GM12878 (cell line): Measurements from ENCODE around the gene TDRD9. TPM values are rescaled to one million over a fixed set of nuclear protein-coding genes. Genes with fewer than 3 reads are reported as not detected.
A peak's percentile ranks its signal among the peaks of the same experiment; 100 is the strongest.

Experiments used
- ATAC-seq: fragments of 200-7000 bp; cut with Tn5 transposase; 3 replicates; pipeline ENCODE4 v1.9.1; 2020; ENCODE audit warnings: mild to moderate bottlenecking, moderate library complexity
- BruUV-seq: library from RNA; stranded (reverse); fragments of 400-500 nt; replicated peaks from 2 replicates; lab custom pipeline; 2021; lab: Mats Ljungman, UMichigan
- CTCF ChIA-PET: fragments of 300-600 bp; sonication (Branson Sonifier 250); formaldehyde crosslinking; extraction: SDS; loops from one replicate; lab custom pipeline; 2021; ENCODE audit warnings: inconsistent platforms; lab: Yijun Ruan, JAX
- POLR2A ChIA-PET: fragments of 350-600 bp; formaldehyde crosslinking; extraction: SDS; loops from one replicate; lab custom pipeline; 2021; ENCODE audit warnings: inconsistent platforms; lab: Charles Lee
- RAD21 ChIA-PET: fragments of 300-600 bp; sonication (Branson Sonifier 250); formaldehyde crosslinking; loops from one replicate; lab custom pipeline; 2023; ENCODE audit warnings: antibody characterized with exemption; ENCODE audit not compliant: unreplicated experiment; lab: Charles Lee
- SMC1A ChIA-PET: fragments of 300-600 bp; sonication (Branson Sonifier 250); formaldehyde crosslinking; loops from one replicate; lab custom pipeline; 2023; ENCODE audit not compliant: unreplicated experiment, uncharacterized antibody; lab: Charles Lee
- DNase-seq: peaks from one replicate; pipeline ENCODE4 v3.0.0-alpha.2; 2011; ENCODE audit warnings: low read depth, low spot score
- FAIRE-seq: peaks from 3 replicates; lab custom pipeline; 2011; peaks lifted over from hg19 to GRCh38; lab: Jason Lieb, UNC
- H2AFZ ChIP-seq: 2 replicates; pipeline ENCODE4 v1.6.0; 2011; ENCODE audit warnings: low read depth, low read length, control low read depth; ENCODE audit not compliant: control insufficient read depth
- H3K27ac ChIP-seq: 2 replicates; pipeline ENCODE4 v1.5.1; 2011; ENCODE audit warnings: control low read depth; ENCODE audit not compliant: control insufficient read depth, insufficient read depth
- H3K27me3 ChIP-seq, 2 experiments: replicated peaks in 1 of 2; 2 replicates each; pipeline versions ENCODE4 v1.6.0 to v1.6.1; 2011; ENCODE audit warnings: low read length in 1 of 2; ENCODE audit not compliant: control insufficient read depth in 2 of 2, insufficient read depth in 2 of 2
- H3K36me3 ChIP-seq, 2 experiments: 2 replicates each; pipeline ENCODE4 v1.5.1; 2011; ENCODE audit warnings: low read length in 1 of 2; ENCODE audit not compliant: control insufficient read depth in 2 of 2, insufficient read depth in 2 of 2
- H3K4me1 ChIP-seq: 2 replicates; pipeline ENCODE4 v1.6.1; 2011; ENCODE audit warnings: mild to moderate bottlenecking, low read length, moderate library complexity, mixed read lengths; ENCODE audit not compliant: control insufficient read depth, insufficient read depth
- H3K4me2 ChIP-seq: 2 replicates; pipeline ENCODE4 v1.6.0; 2011; ENCODE audit warnings: control low read depth; ENCODE audit not compliant: control insufficient read depth, insufficient read depth
- H3K4me3 ChIP-seq: fragments of 200-600 bp; sonication (generic); 2 replicates; pipeline ENCODE4 v1.5.1; 2016
- H3K79me2 ChIP-seq: 2 replicates; pipeline ENCODE4 v1.6.0; 2011; ENCODE audit warnings: low read length; ENCODE audit not compliant: control insufficient read depth, insufficient read depth
- H3K9ac ChIP-seq: 2 replicates; pipeline ENCODE4 v1.8.0; 2011; ENCODE audit warnings: low read length, control low read depth, mixed read lengths; ENCODE audit not compliant: control insufficient read depth, insufficient read depth
- H3K9me3 ChIP-seq: replicated peaks from 3 replicates; pipeline ENCODE4 v1.5.1; 2011; ENCODE audit warnings: mild to moderate bottlenecking, low read length; ENCODE audit not compliant: control insufficient read depth, insufficient read depth
- H4K20me1 ChIP-seq: 2 replicates; pipeline ENCODE4 v1.6.0; 2011; ENCODE audit not compliant: control insufficient read depth, insufficient read depth
- CEBPZ ChIP-seq: fragments of 150-350 bp; IDR thresholded peaks from 2 replicates; pipeline ENCODE4 v1.6.1; 2016; ENCODE audit warnings: low read depth, low read length
- CTCF ChIP-seq, 3 experiments: IDR thresholded peaks in 2 of 3; conservative IDR thresholded peaks in 1 of 3; 2 replicates each; pipeline ENCODE4 v1.5.1; 2011; ENCODE audit warnings: low read depth in 3 of 3, low read length in 3 of 3, mild to moderate bottlenecking in 3 of 3, control low read depth in 2 of 3, moderate library complexity in 2 of 3, inconsistent platforms in 1 of 3, mixed read lengths in 1 of 3; ENCODE audit not compliant: control insufficient read depth in 2 of 3, insufficient read depth in 1 of 3; ENCODE audit errors: extremely low read depth in 1 of 3
- WGBS: methylation state at CpG from one replicate; pipeline ENCODE4 v1.1.6; 2016; ENCODE audit warnings: low lambda C conversion rate; ENCODE audit not compliant: insufficient replicate concordance, insufficient coverage; ENCODE audit errors: missing lambda C conversion rate; 5-methylcytosine and 5-hydroxymethylcytosine counted together
- in situ Hi-C: fragments of 300-500 bp; cut with MboI; formaldehyde crosslinking; loops from 9 replicates; pipeline ENCODE4 v1.14.3; 2018; ENCODE audit warnings: mixed read lengths
- intact Hi-C: fragments of 100-400 bp; cut with micrococcal nuclease; formaldehyde crosslinking; loops from one replicate; pipeline ENCODE4 v1.14.2; 2022; ENCODE audit not compliant: unreplicated experiment
- polyA plus RNA-seq, 11 experiments: library from polyadenylated mRNA; depleted of rRNA in 4 of 11; unstranded in 6 of 11; stranded (reverse) in 5 of 11; fragments of >200 nt; fragmentation: Nextera tagmentation in 4 of 11; fragmentation: Illumina TruSeq in 1 of 11; extraction: Ambion mirVana in 4 of 11; extraction: Trizol in 1 of 11; gene quantifications; 1 replicate in 1 of 11; 2 replicates in 10 of 11; pipeline versions ENCODE4 v1.2.1 to v1.2.3, GENCODE V29; 2011 to 2016; ENCODE audit warnings: inconsistent platforms in 2 of 11, missing spikeins in 2 of 11, low read depth in 1 of 11
- total RNA-seq, 4 experiments: library from RNA; depleted of rRNA in 3 of 4; stranded (reverse); fragments of >200 nt in 3 of 4; fragmentation: Illumina TruSeq in 1 of 4; extraction: Trizol in 1 of 4; gene quantifications; 2 replicates each; pipeline versions ENCODE4 v1.2.1 to v1.2.3, GENCODE V29; 2013 to 2021

The TDRD9 gene
- total and polyA plus RNA-seq, 10 of the 15 experiments (the other 5 are each of a cell fraction or from before 2014, with no cell fraction given), result 0.12 TPM; not detected in 9

- Histone ChIP-seq H4K20me1 (no peaks in the 10 kb centered on the region), H3K4me2 (no peak overlapping the region), H3K9me3 (no peaks in the 10 kb centered on the region), H3K9ac (no peak overlapping the region), H3K4me3 (no peak overlapping the region), H3K36me3 (no peaks in the 10 kb centered on the region), H3K4me1 (no peaks in the 10 kb centered on the region), H3K27me3 (peaks cover 0 to 5% of the 10 kb centered on the region in 2 experiments; a peak in 2 of 4 replicates), H3K27ac (no peak overlapping the region), H2AFZ (no peak overlapping the region), H3K79me2 (no peaks in the 10 kb centered on the region)
- no peak for FAIRE-seq
- in situ Hi-C loops, result no loop called here
- TF ChIP-seq CEBPZ, result no peak
- peak; percentile 20 to 28 (median 24); a peak in 3 of 6 replicates for TF ChIP-seq CTCF (IDR thresholded peaks at IDR 0.05 in 2 of 3, conservative IDR thresholded peaks at IDR 0.05 in 1 of 3; ENCODE audit: control insufficient read depth in 2 of 3, extremely low read depth in 1 of 3, insufficient read depth in 1 of 3, low read depth in 3 of 3, low read length in 3 of 3)
- ATAC-seq, result peak; percentile 46; the same call in 1 of the 3 replicates
- CTCF ChIA-PET, result interaction anchor here (1.4 to 2.0 kb wide), 2 partner anchors 8 to 194 kb away, joined by 4 to 6 read pairs; no protein-coding TSS in a partner anchor
- no TSS peak for BruUV-seq
- SMC1A ChIA-PET, result no interaction called here
- intact Hi-C loops, result no loop called here
- POLR2A ChIA-PET, result no interaction called here
- no peak for DNase-seq
- RAD21 ChIA-PET, result no interaction called here
- 30% methylated on average over 4 of the region's 4 CpGs for WGBS
Measured at GRCh38 chr14:104001003-104001402, 72.7 kb downstream of the TDRD9 start.
